GM19023 (cell line): ENCODE results near the gene ARHGEF40.
"Not testable (repeated sequence)": the region's sequence is repeated elsewhere in the genome, so short reads cannot be mapped to it uniquely, and the experiment has no call there.

Experiments
- ATAC-seq: cut with Tn5 transposase; IDR thresholded peaks from one replicate; pipeline ENCODE4 v1.9.1; 2021; ENCODE audit warnings: mild to moderate bottlenecking, moderate library complexity; ENCODE audit not compliant: unreplicated experiment

ARHGEF40 gene

GRCh38 chr14:21039585-21040369 lies 30.3 kb upstream of the ARHGEF40 start:
- ATAC-seq, result no peak

DNA sequence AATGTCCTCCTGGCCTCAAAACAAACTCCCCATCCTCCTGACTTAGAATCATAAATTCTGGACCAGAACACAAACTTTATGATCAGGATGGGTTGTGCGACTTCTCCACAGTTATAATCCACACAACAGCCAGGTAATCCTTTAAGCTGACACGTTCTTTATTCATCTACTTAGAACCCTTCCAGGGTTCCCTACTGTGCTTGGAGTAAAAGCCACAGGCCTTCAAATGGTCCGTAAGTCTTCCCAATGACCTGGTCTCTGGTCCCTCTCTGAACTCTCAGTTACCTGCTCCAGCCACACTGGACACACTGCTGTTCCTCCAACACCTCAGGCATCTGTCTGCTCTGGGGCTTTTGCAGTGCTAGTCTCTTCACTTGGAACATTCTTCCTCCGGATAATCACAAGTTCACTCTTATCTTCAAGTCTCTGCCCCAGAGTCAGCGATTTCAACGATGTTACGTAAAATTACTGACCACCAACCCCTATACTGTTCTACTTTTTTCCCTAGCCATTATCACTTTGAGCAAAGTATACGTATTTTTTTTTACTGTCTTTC lies 29.7 kb upstream of the ARHGEF40 start:
- no peak for ATAC-seq

- ATAC-seq, result not testable (repeated sequence)
Measured at GRCh38 chr14:21040941-21041340, 29.2 kb upstream of the ARHGEF40 start.

DNA sequence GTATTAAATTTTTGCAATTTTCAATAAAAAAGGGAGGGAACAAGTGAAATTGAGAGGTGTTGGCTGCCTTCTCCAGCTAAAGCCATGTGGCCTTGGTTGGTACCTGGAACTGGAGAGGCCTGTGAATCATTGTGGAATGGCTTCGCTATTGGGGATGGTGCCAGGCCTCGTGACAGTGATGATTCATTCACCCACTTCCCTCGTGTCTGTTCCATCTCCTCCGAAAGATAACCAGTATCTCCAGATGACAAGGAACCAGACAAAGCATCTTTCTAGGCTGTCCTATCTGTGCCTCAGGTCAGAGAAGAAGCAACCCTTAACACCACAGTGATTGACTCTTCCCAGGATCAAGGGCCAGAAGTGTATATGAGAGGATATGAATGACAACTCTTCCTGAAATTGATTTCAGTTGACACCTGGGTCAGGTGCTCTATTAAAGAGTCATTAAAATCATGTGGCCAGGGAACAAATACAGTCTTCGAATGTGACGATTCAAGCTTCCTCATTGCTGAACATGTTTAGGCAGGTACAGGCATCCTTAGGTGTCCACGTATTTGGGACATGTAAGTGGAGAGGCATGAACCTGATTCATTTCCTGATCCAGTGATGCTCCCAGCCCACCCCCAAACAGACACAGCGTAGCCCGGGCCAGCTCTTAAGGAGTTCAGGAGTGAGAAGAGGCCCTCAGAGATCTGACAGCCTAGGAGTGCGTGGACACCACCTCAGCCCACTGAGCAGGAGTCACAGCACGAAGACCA lies 28.2 kb upstream of the ARHGEF40 start, which contains the start of gene RNASE7:
TSS of gene RNASE7 (plus strand) at position 687 of the 758 bp plus-strand sequence. CDS start 631 bp downstream, outside the sequence.
- no peak for ATAC-seq

GRCh38 chr14:21042918-21043317 lies 27.2 kb upstream of the ARHGEF40 start:
- ATAC-seq, result no peak

DNA sequence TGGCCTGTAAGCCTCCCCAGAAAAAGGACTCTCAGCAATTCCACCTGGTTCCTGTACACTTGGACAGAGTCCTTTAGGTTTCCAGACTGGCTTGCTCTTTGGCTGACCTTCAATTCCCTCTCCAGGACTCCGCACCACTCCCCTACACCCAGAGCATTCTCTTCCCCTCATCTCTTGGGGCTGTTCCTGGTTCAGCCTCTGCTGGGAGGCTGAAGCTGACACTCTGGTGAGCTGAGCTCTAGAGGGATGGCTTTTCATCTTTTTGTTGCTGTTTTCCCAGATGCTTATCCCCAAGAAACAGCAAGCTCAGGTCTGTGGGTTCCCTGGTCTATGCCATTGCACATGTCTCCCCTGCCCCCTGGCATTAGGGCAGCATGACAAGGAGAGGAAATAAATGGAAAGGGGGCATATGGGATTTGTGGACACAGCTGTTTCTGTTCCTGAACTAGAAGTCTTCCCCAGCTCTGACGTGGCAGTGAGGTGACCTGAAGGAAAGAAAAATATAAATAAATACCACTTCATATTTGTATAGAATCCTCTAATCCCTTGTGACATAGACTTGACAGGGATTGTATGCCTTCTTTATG lies 26.6 kb upstream of the ARHGEF40 start:
- no peak for ATAC-seq

GRCh38 chr14:21043974-21044618 lies 26.0 kb upstream of the ARHGEF40 start:
- ATAC-seq, result no peak

GRCh38 chr14:21047378-21047781 lies 22.7 kb upstream of the ARHGEF40 start:
- ATAC-seq, result no peak

DNA sequence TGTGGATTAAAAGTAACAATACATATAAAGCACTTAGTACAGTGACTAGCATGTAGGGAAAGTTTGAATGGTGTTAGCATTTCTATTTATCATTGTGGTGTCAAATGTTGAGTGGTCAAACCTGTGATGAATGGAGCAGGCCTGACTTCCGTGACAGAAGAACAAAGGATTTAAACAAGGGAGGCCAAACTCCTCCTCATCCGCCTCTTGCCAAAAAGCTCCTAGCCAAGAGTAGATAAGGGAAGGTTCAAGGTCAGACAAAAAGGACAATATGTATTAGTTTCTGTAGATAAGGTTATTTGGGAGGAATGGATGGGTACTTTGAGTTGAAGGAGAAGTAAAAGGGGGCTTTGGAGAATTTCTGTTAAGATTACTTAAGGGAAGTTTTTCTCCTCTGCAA lies 21.5 kb upstream of the ARHGEF40 start:
- no peak for ATAC-seq

DNA sequence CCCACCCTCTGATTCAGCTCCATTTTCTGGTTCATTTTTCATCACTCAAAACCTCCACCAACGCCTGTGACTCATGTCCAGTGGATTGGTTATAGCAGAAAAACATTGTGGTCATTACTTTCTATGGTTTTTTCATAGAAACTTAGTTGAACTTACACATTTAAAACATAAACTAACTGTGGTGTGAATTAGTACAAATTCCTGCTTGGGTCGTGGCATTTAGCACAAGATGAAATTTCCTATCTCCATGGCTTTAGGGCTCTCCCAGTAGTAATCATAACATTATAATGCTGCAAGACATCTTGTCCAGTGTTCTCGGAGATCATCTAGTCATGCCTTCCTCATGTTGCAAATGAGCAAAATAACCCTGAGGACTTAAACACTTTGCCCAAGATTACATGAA lies 20.8 kb upstream of the ARHGEF40 start:
- no peak for ATAC-seq

DNA sequence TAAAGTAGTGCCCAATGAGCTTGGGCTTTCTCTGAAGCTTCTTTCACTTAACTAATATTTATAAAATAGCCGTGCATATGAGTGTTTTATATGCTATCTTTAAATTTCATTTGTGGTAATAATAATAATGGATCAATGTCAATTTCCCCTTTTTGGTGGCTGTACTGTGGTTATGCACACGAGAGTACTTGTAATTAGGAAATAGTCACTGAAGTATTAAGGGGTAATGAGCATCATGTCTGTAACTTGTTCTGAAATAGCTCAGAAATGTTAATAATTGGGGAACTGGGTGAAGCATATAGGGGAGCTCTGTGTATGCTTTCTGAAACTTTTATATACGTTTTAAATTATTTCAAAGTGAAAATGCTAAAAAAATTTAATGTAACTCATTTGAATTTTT lies 19.5 kb upstream of the ARHGEF40 start:
- ATAC-seq, result no peak

DNA sequence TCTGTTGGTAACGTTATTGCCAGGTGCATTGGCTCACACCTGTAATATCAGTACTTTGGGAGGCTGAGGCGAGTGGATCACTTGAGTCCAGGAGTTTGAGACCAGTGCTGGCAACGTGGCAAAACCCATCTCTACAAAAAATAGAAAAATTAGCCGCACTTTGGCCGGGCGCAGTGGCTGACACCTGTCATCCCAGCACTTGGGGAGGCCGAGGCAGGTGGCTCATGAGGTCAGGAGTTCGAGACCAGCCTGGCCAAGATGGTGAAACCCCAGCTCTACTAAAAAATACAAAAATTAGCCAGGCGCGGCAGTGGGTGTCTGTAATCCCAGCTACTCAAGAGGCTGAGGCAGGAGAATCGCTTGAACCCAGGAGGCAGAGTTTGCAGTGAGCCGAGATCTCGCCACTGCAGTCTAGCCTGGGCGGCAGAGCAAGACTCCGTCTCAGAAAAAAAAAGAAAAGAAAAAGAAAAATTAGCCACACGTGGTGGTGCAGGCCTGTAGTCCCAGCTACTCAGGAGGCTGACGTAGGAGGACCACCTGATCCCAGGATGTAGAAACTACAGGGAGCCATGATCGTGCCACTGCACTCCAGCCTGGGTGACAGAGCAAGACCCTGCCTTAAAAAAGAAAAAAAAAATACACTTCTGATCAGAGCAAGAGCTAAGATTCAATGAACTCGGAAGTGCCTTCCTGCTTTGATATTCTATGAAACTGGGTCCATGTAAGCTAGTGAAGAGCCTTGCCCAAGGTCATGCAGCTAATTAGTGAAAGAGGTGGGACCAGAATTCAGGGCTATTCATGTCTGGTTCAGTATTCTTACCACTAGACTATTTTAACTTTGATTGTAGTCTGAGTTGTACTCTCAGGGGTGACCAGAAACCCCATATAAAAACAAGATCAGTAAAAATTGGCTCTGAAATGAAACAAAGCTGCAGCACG lies 16.7 kb upstream of the ARHGEF40 start:
- no peak for ATAC-seq

- ATAC-seq, result no peak
Measured at GRCh38 chr14:21054123-21054767, 15.9 kb upstream of the ARHGEF40 start.

GRCh38 chr14:21054768-21055145 lies 15.3 kb upstream of the ARHGEF40 start:
- ATAC-seq, result no peak

DNA sequence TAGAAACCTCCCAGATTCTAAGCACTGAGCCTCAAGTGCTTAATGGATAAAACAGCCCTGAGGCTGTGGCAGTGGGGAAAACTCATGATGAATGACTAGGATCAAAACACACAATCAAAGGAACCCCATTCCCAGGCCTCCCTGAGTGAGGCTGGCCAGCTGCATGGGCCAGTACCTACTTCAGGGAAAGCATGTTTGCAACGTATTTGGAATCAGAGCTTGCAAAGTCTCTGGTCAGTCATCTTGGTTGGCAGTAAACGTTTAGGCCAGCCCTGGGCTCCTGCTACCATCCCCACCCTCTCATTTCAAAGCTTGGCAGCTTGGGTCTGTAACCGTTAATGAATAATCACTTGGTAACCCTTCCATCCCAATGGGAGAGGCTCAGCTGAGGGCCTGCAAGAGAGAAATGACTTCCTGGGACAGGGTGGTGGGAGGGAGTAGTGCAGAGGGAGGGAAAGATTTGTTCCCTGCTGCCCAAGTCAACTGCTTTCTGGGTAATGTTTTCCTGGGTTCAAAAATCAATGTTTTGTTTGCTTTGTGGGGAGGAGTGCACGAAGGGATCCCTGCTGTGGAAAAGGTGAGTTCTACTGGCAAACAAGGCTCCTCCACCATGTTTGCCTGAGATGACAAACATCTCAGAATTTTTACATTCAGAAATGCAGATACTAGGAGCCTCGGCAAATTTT lies 14.5 kb upstream of the ARHGEF40 start:
- no peak for ATAC-seq

GRCh38 chr14:21056520-21057163 lies 13.5 kb upstream of the ARHGEF40 start:
- ATAC-seq, result no peak

- no peak for ATAC-seq
Measured at GRCh38 chr14:21057803-21058675, 12.1 kb upstream of the ARHGEF40 start, which contains the start of gene RNASE8. Gene RNASE8 (plus strand): TSS chr14:21057822. CDS start chr14:21057893, 71 bp downstream.
